Nephron (organoid): Measurements from ENCODE around the gene PTPRN2.
"Not testable (repeated sequence)": the region's sequence is repeated elsewhere in the genome, so short reads cannot be mapped to it uniquely, and the experiment has no call there.

Experiments used
- H3K27ac Mint-ChIP-seq, 3 experiments: 2 replicates each; pipeline ENCODE4 v1.8.0; 2020; ENCODE audit warnings: mixed read lengths in 3 of 3, mild to moderate bottlenecking in 2 of 3, moderate library complexity in 1 of 3
- H3K27me3 Mint-ChIP-seq: 2 replicates; pipeline ENCODE4 v1.8.0; 2021; ENCODE audit warnings: low read depth, mild to moderate bottlenecking, moderate library complexity, mixed read lengths
- H3K36me3 Mint-ChIP-seq: 2 replicates; pipeline ENCODE4 v1.8.0; 2020; ENCODE audit warnings: low read depth, mixed read lengths
- H3K4me1 Mint-ChIP-seq: 2 replicates; pipeline ENCODE4 v1.8.0; 2020; ENCODE audit warnings: mixed read lengths
- H3K4me3 Mint-ChIP-seq, 3 experiments: 2 replicates each; pipeline ENCODE4 v1.8.0; 2020; ENCODE audit warnings: mild to moderate bottlenecking in 3 of 3, mixed read lengths in 3 of 3, moderate library complexity in 2 of 3
- H3K9me3 Mint-ChIP-seq: 2 replicates; pipeline ENCODE4 v1.8.0; 2020; ENCODE audit warnings: mixed read lengths
- TF ChIP-seq, protein P1 (sequence below), 3 experiments: fragments of 200-600 bp; sonication (generic); IDR thresholded peaks; one replicate each; pipeline ENCODE4 v1.5.0; 2021; ENCODE audit warnings: antibody characterized with exemption in 3 of 3; ENCODE audit not compliant: unreplicated experiment in 3 of 3

Gene PTPRN2

GRCh38 chr7:158157460-158157859, 430.2 kb downstream of the PTPRN2 start:
- Mint-ChIP-seq H3K27me3 (peaks cover 4% of the 10 kb centered on the region), H3K4me1 (no peaks in the 10 kb centered on the region), H3K27ac (no peak overlapping the region), H3K9me3 (peaks cover 10% of the 10 kb centered on the region), H3K4me3 (no peak overlapping the region), H3K36me3 (no peaks in the 10 kb centered on the region)
- TF ChIP-seq, protein P1, sequence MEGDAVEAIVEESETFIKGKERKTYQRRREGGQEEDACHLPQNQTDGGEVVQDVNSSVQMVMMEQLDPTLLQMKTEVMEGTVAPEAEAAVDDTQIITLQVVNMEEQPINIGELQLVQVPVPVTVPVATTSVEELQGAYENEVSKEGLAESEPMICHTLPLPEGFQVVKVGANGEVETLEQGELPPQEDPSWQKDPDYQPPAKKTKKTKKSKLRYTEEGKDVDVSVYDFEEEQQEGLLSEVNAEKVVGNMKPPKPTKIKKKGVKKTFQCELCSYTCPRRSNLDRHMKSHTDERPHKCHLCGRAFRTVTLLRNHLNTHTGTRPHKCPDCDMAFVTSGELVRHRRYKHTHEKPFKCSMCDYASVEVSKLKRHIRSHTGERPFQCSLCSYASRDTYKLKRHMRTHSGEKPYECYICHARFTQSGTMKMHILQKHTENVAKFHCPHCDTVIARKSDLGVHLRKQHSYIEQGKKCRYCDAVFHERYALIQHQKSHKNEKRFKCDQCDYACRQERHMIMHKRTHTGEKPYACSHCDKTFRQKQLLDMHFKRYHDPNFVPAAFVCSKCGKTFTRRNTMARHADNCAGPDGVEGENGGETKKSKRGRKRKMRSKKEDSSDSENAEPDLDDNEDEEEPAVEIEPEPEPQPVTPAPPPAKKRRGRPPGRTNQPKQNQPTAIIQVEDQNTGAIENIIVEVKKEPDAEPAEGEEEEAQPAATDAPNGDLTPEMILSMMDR (IDR thresholded peaks at IDR 0.05; ENCODE audit: unreplicated experiment in 3 of 3) = no peak

DNA sequence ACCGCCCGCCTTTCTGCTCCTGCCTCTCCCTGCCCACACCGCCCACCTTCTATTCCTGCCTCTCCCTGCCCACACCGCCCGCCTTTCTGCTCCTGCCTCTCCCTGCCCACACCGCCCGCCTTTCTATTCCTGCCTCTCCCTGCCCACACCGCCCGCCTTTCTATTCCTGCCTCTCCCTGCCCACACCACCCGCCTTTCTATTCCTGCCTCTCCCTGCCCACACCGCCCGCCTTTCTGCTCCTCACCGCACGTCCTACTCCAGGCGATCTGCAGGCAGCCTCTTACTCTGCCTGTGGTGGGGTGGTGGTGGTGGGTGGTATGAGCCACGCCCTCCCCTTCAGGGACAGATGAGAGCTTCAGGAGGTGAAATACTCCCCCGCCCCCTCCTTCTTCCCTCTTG, 436.4 kb downstream of the PTPRN2 start:
- not testable (repeated sequence) for H3K4me3 Mint-ChIP-seq, H3K36me3 Mint-ChIP-seq, H3K27ac Mint-ChIP-seq, H3K27me3 Mint-ChIP-seq, H3K4me1 Mint-ChIP-seq
- H3K9me3 Mint-ChIP-seq = peaks cover 14% of the 10 kb centered on the region

DNA sequence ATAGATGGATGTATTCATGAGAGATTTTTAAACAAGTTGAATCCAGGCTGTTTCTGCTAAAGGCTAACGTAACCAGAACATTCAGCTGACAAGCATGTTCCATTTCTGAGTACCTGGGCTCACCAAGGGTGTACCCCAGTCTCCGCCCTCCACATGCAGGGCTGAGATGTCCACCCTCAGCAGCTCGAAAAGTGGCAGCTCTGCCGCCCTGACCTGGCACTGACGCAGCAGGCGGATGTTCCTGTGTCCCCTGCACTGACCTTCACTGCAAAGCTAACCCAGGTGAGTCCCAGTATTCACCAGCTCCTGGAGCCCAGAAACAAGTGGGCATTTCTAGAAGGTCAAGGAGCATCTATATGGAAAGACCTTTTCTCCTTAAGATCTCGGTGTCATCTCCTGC, 437.4 kb downstream of the PTPRN2 start:
- Mint-ChIP-seq H3K36me3 (peaks cover 3% of the 10 kb centered on the region), H3K27ac (no peak overlapping the region), H3K9me3 (peaks cover 16% of the 10 kb centered on the region), H3K4me3 (no peak overlapping the region), H3K4me1 (no peaks in the 10 kb centered on the region), H3K27me3 (peaks cover 4% of the 10 kb centered on the region)
- TF ChIP-seq, protein P1 (IDR thresholded peaks at IDR 0.05; ENCODE audit: unreplicated experiment in 3 of 3) = no peak

DNA sequence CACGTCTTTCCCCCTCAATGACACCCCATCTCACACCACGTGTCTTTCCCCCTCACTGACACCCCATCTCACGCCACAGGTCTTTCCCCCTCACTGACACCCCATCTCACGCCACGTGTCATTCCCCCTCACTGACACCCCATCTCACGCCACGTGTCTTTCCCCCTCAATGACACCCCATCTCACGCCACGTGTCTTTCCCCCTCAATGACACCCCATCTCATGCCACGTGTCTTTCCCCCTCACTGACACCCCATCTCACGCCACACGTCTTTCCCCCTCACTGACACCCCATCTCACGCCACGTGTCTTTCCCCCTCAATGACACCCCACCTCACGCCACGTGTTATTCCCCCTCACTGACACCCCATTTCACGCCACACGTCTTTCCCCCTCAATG, 440.2 kb downstream of the PTPRN2 start:
- not testable (repeated sequence) for H3K27me3 Mint-ChIP-seq, H3K27ac Mint-ChIP-seq, H3K4me1 Mint-ChIP-seq

DNA sequence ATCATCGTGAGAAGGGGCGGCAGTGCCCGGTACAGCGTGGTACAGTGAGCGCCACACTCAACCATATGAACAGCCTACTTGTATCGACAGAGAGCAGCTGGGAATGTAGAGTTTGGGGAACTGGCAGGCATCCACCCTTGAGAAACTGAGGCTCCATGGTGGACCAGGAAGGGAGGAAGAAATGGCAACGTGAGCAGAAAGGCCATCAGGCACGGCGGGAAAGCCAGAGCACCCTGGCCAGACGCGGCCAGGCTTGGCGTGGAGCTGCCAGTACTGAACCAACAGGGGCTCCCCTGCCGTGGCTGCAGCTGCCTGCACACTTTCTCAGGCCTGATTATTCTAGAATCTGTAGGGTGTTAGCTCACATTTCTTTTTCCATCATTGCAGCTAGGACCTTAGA, 442.3 kb downstream of the PTPRN2 start:
- no peaks in the 10 kb centered on the region for H3K4me1 Mint-ChIP-seq
- TF ChIP-seq, protein P1 (IDR thresholded peaks at IDR 0.05; ENCODE audit: unreplicated experiment in 3 of 3) = no peak
- no peak overlapping the region for H3K27ac Mint-ChIP-seq
- peaks cover 4% of the 10 kb centered on the region for H3K27me3 Mint-ChIP-seq
- H3K4me3 Mint-ChIP-seq = no peak overlapping the region
- H3K9me3 Mint-ChIP-seq = peaks cover 11% of the 10 kb centered on the region
- no peaks in the 10 kb centered on the region for H3K36me3 Mint-ChIP-seq

More for the DNA sequence above, 440.2 kb downstream of the PTPRN2 start:
- peaks cover 15% of the 10 kb centered on the region for H3K9me3 Mint-ChIP-seq
- H3K4me3 Mint-ChIP-seq, H3K36me3 Mint-ChIP-seq: not testable (repeated sequence)

- Mint-ChIP-seq H3K36me3 (no peaks in the 10 kb centered on the region), H3K27ac (no peak overlapping the region), H3K27me3 (peaks cover 4% of the 10 kb centered on the region), H3K9me3 (peaks cover 10% of the 10 kb centered on the region), H3K4me3 (no peak overlapping the region), H3K4me1 (no peaks in the 10 kb centered on the region)
- TF ChIP-seq, protein P1 (IDR thresholded peaks at IDR 0.05; ENCODE audit: unreplicated experiment in 3 of 3) = no peak
Measured at GRCh38 chr7:158143196-158144120, 444.2 kb downstream of the PTPRN2 start.

GRCh38 chr7:158142657-158143056, 445.0 kb downstream of the PTPRN2 start:
- no peak overlapping the region for H3K27ac Mint-ChIP-seq

More at GRCh38 chr7:158142657-158143056, 445.0 kb downstream of the PTPRN2 start:
- TF ChIP-seq, protein P1 (IDR thresholded peaks at IDR 0.05; ENCODE audit: unreplicated experiment in 3 of 3) = no peak
- Mint-ChIP-seq H3K4me1 (no peaks in the 10 kb centered on the region), H3K9me3 (peaks cover 10% of the 10 kb centered on the region), H3K27me3 (peaks cover 4% of the 10 kb centered on the region), H3K4me3 (no peak overlapping the region), H3K36me3 (no peaks in the 10 kb centered on the region)
